Stimulated activated naive CD8-positive, alpha-beta T cell treated with anti-CD3 and anti-CD28 coated beads, Interleukin-15, Interleukin-2, amounts not matched to agents 100 ng/mL and 50 ng/mL, for 24 hours (primary cell): ENCODE data around the gene CUL1.
A peak's percentile ranks its signal among the peaks of the same experiment; 100 is the strongest.
"Not testable (repeated sequence)": the region's sequence is repeated elsewhere in the genome, so short reads cannot be mapped to it uniquely, and the experiment has no call there.

Experiments used
- H3K27ac Mint-ChIP-seq: one replicate; pipeline ENCODE4 v1.8.0; 2021; ENCODE audit warnings: mild to moderate bottlenecking, mixed read lengths
- H3K27me3 Mint-ChIP-seq: one replicate; pipeline ENCODE4 v1.8.0; 2021; ENCODE audit warnings: mixed read lengths
- H3K36me3 Mint-ChIP-seq: one replicate; pipeline ENCODE4 v1.8.0; 2021; ENCODE audit warnings: low read depth, mixed read lengths
- H3K4me1 Mint-ChIP-seq: one replicate; pipeline ENCODE4 v1.8.0; 2021; ENCODE audit warnings: low read depth, mixed read lengths
- H3K4me3 Mint-ChIP-seq: one replicate; pipeline ENCODE4 v1.8.0; 2021; ENCODE audit warnings: mild to moderate bottlenecking, mixed read lengths
- H3K9me3 Mint-ChIP-seq: one replicate; pipeline ENCODE4 v1.8.0; 2021; ENCODE audit warnings: mixed read lengths

The CUL1 gene

GRCh38 chr7:148702876-148703670 lies 4.4 kb downstream of the CUL1 start:
- H3K4me3 Mint-ChIP-seq: peak overlapping the region; percentile 11
- H3K9me3 Mint-ChIP-seq: no peaks in the 10 kb centered on the region
- no peaks in the 10 kb centered on the region for H3K27me3 Mint-ChIP-seq
- peaks cover 77% of the 10 kb centered on the region for H3K4me1 Mint-ChIP-seq
- H3K36me3 Mint-ChIP-seq: peaks cover 18% of the 10 kb centered on the region
- H3K27ac Mint-ChIP-seq: no peak overlapping the region

- not testable (repeated sequence) for H3K9me3 Mint-ChIP-seq, H3K27ac Mint-ChIP-seq, H3K27me3 Mint-ChIP-seq, H3K4me3 Mint-ChIP-seq
- Mint-ChIP-seq H3K4me1 (peaks cover 82% of the 10 kb centered on the region), H3K36me3 (peaks cover 20% of the 10 kb centered on the region)
Measured at GRCh38 chr7:148703671-148703962, 4.9 kb downstream of the CUL1 start.

- no peak overlapping the region for H3K4me3 Mint-ChIP-seq
- no peaks in the 10 kb centered on the region for H3K9me3 Mint-ChIP-seq
- H3K4me1 Mint-ChIP-seq: peaks cover 88% of the 10 kb centered on the region
- H3K36me3 Mint-ChIP-seq: peaks cover 20% of the 10 kb centered on the region
- no peak overlapping the region for H3K27ac Mint-ChIP-seq
- no peaks in the 10 kb centered on the region for H3K27me3 Mint-ChIP-seq
Measured at GRCh38 chr7:148704189-148704588, 5.5 kb downstream of the CUL1 start.

GRCh38 chr7:148704970-148705369 lies 6.3 kb downstream of the CUL1 start:
- H3K36me3 Mint-ChIP-seq: peaks cover 18% of the 10 kb centered on the region
- peaks cover 96% of the 10 kb centered on the region for H3K4me1 Mint-ChIP-seq
- H3K9me3 Mint-ChIP-seq: no peaks in the 10 kb centered on the region
- H3K27me3 Mint-ChIP-seq: no peaks in the 10 kb centered on the region
- H3K4me3 Mint-ChIP-seq: peak overlapping the region; percentile 36
- no peak overlapping the region for H3K27ac Mint-ChIP-seq

GRCh38 chr7:148706368-148706767 lies 7.7 kb downstream of the CUL1 start:
- peaks cover 18% of the 10 kb centered on the region for H3K36me3 Mint-ChIP-seq
- H3K4me1 Mint-ChIP-seq: peaks cover 93% of the 10 kb centered on the region
- no peak overlapping the region for H3K4me3 Mint-ChIP-seq
- no peaks in the 10 kb centered on the region for H3K27me3 Mint-ChIP-seq
- H3K9me3 Mint-ChIP-seq: no peaks in the 10 kb centered on the region
- H3K27ac Mint-ChIP-seq: no peak overlapping the region

- H3K9me3 Mint-ChIP-seq: no peaks in the 10 kb centered on the region
- H3K36me3 Mint-ChIP-seq: peaks cover 21% of the 10 kb centered on the region
- H3K27ac Mint-ChIP-seq: peak overlapping the region; percentile 9
- peaks cover 93% of the 10 kb centered on the region for H3K4me1 Mint-ChIP-seq
- H3K27me3 Mint-ChIP-seq: no peaks in the 10 kb centered on the region
- H3K4me3 Mint-ChIP-seq: no peak overlapping the region
Measured at GRCh38 chr7:148708026-148708885, 9.6 kb downstream of the CUL1 start.

- Mint-ChIP-seq H3K27me3 (no peaks in the 10 kb centered on the region), H3K27ac (no peak overlapping the region), H3K4me1 (peaks cover 91% of the 10 kb centered on the region), H3K9me3 (no peaks in the 10 kb centered on the region), H3K36me3 (peaks cover 22% of the 10 kb centered on the region), H3K4me3 (no peak overlapping the region)
Measured at GRCh38 chr7:148709014-148709413, 10.3 kb downstream of the CUL1 start.

- Mint-ChIP-seq H3K4me1 (peaks cover 92% of the 10 kb centered on the region), H3K36me3 (peaks cover 33% of the 10 kb centered on the region)
- not testable (repeated sequence) for H3K9me3 Mint-ChIP-seq, H3K27me3 Mint-ChIP-seq, H3K27ac Mint-ChIP-seq, H3K4me3 Mint-ChIP-seq
Measured at GRCh38 chr7:148710426-148710825, 11.7 kb downstream of the CUL1 start.

GRCh38 chr7:148711191-148712102 lies 12.7 kb downstream of the CUL1 start:
- H3K4me3 Mint-ChIP-seq: no peak overlapping the region

GRCh38 chr7:148712678-148713329 lies 14.1 kb downstream of the CUL1 start:
- Mint-ChIP-seq H3K4me3 (no peak overlapping the region), H3K27ac (no peak overlapping the region), H3K4me1 (peaks cover 88% of the 10 kb centered on the region)

More at GRCh38 chr7:148711191-148712102, 12.7 kb downstream of the CUL1 start:
- H3K36me3 Mint-ChIP-seq: peaks cover 39% of the 10 kb centered on the region
- no peak overlapping the region for H3K27ac Mint-ChIP-seq
- H3K9me3 Mint-ChIP-seq: no peaks in the 10 kb centered on the region
- H3K27me3 Mint-ChIP-seq: no peaks in the 10 kb centered on the region
- H3K4me1 Mint-ChIP-seq: peaks cover 90% of the 10 kb centered on the region

GRCh38 chr7:148714498-148714897 lies 15.8 kb downstream of the CUL1 start:
- no peaks in the 10 kb centered on the region for H3K27me3 Mint-ChIP-seq
- H3K4me1 Mint-ChIP-seq: peaks cover 81% of the 10 kb centered on the region
- H3K27ac Mint-ChIP-seq: no peak overlapping the region
- H3K36me3 Mint-ChIP-seq: peaks cover 43% of the 10 kb centered on the region
- no peak overlapping the region for H3K4me3 Mint-ChIP-seq
- no peaks in the 10 kb centered on the region for H3K9me3 Mint-ChIP-seq

More at GRCh38 chr7:148712678-148713329, 14.1 kb downstream of the CUL1 start:
- Mint-ChIP-seq H3K9me3 (no peaks in the 10 kb centered on the region), H3K36me3 (peaks cover 43% of the 10 kb centered on the region), H3K27me3 (no peaks in the 10 kb centered on the region)

- H3K4me1 Mint-ChIP-seq: peaks cover 77% of the 10 kb centered on the region
- H3K36me3 Mint-ChIP-seq: peaks cover 43% of the 10 kb centered on the region
- H3K27ac Mint-ChIP-seq: no peak overlapping the region
- no peaks in the 10 kb centered on the region for H3K27me3 Mint-ChIP-seq
- no peaks in the 10 kb centered on the region for H3K9me3 Mint-ChIP-seq
- H3K4me3 Mint-ChIP-seq: no peak overlapping the region
Measured at GRCh38 chr7:148715027-148715426, 16.3 kb downstream of the CUL1 start.

GRCh38 chr7:148717266-148717793 lies 18.6 kb downstream of the CUL1 start:
- Mint-ChIP-seq H3K27ac (peak overlapping the region; percentile 2), H3K9me3 (no peaks in the 10 kb centered on the region), H3K27me3 (no peaks in the 10 kb centered on the region), H3K36me3 (peaks cover 38% of the 10 kb centered on the region), H3K4me1 (peaks cover 77% of the 10 kb centered on the region), H3K4me3 (no peak overlapping the region)

- H3K9me3 Mint-ChIP-seq: no peaks in the 10 kb centered on the region
- peaks cover 41% of the 10 kb centered on the region for H3K36me3 Mint-ChIP-seq
- H3K27me3 Mint-ChIP-seq: no peaks in the 10 kb centered on the region
- no peak overlapping the region for H3K4me3 Mint-ChIP-seq
- H3K4me1 Mint-ChIP-seq: peaks cover 76% of the 10 kb centered on the region
- no peak overlapping the region for H3K27ac Mint-ChIP-seq
Measured at GRCh38 chr7:148718431-148718830, 19.7 kb downstream of the CUL1 start.
